MG63 (cell line): ENCODE measurements around the gene PCCB. TPM values are rescaled to one million over a fixed set of nuclear protein-coding genes. Genes with fewer than 3 reads are reported as not detected.
A peak's percentile ranks its signal among the peaks of the same experiment; 100 is the strongest.
"Not testable (repeated sequence)": the region's sequence is repeated elsewhere in the genome, so short reads cannot be mapped to it uniquely, and the experiment has no call there.

ENCODE experiments used
- DNase-seq: peaks from one replicate; pipeline ENCODE4 v3.0.0-alpha.2; 2020
- H3K27me3 ChIP-seq: fragments of 250-450 bp; sonication (Bioruptor Pico); 2 replicates; pipeline ENCODE4 v1.5.1; 2020; ENCODE audit warnings: mild to moderate bottlenecking, moderate library complexity
- H3K36me3 ChIP-seq: fragments of 250-450 bp; sonication (Bioruptor Pico); 2 replicates; pipeline ENCODE4 v1.5.1; 2020; ENCODE audit warnings: mild to moderate bottlenecking, moderate library complexity
- H3K4me3 ChIP-seq: fragments of 250-450 bp; sonication (Bioruptor Pico); 2 replicates; pipeline ENCODE4 v1.5.1; 2020; ENCODE audit warnings: mild to moderate bottlenecking, moderate library complexity
- H3K9me3 ChIP-seq: fragments of 250-450 bp; sonication (Bioruptor Pico); 2 replicates; pipeline ENCODE4 v1.5.1; 2020; ENCODE audit warnings: mild to moderate bottlenecking, moderate library complexity
- total RNA-seq: library from RNA; depleted of rRNA; stranded (reverse); fragments of >200 nt; shearing (Covaris generic); gene quantifications from 2 replicates; pipeline ENCODE4 v1.2.3, GENCODE V29; 2014; ENCODE audit warnings: low replicate concordance; rRNA removed

Gene PCCB
- total RNA-seq: 105 and 156 TPM in 2 replicates

DNA sequence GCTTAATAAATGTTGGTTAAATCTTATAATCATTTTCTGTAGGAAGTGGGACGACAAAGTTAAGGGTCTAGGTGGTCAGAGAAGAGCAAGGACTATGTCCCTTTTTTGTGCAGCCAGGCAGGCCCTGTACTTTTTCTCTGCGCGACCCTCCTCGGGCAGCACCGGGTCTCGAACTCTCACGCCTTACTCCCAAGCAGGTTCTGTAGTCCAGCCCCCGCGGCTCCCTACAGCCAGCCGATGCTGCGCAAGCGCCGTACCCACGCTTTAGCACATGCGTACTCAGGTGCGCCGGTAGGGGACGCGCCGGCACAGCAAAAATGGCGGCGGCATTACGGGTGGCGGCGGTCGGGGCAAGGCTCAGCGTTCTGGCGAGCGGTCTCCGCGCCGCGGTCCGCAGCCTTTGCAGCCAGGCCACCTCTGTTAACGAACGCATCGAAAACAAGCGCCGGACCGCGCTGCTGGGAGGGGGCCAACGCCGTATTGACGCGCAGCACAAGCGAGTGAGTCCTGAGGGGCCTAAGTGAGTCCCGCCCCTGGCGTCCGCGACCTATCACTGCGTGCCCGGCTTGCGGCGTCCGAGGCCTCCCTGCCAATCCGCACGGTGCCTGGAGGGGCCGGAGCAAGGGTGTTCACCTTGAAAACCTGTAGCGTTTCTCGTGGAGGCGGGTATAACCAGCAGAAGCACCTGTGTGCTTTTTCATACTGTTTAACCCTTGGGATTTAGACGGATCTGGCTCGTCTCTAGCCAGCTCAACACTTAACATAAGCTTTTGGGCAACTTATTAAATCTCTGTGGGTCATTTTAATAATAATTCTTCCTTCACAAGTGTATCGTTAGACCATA is at the start of gene PCCB:
PCCB (plus strand) TSS at position 282 of the 844 bp plus-strand sequence; CDS start at position 318, 36 bp downstream.
- Histone ChIP-seq H3K4me3 (peak within 1 kb of the TSS; percentile 60), H3K9me3 (no peaks in the 10 kb centered on the region), H3K27me3 (no peaks in the 10 kb centered on the region), H3K36me3 (no peaks in the 10 kb centered on the region; the same call in 1 of the 2 replicates)
- DNase-seq: peak; percentile 97

DNA sequence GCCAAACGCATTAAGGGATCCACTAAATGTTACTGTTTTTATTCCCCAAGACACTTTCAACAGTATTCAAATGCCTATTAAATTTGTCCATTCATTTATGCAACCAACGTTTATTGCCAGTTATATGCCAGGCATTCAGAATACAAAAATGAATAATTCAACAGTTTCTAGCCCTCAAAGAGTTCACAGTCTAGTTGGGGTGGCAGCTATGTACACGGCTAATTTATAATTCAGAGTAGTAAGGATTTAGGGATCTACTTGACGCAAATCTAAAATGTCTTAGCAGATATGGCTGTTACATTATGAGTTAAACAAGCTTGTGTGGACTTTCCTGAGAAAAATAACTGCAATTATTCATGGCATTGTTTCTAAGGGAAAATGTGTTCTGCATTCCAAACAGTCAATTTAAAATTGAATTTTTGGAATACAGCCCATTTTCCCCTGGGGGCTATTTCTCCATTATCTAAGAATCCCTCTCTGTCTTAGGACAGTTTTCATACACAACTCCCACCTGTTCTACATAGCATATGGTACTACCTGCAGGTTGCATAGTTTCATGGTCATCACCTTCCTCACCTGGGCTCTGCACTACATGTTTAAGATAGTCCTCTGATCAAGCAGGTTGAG is 42.5 kb upstream of the PCCB start:
- Histone ChIP-seq H3K9me3 (no peaks in the 10 kb centered on the region), H3K36me3 (no peaks in the 10 kb centered on the region), H3K27me3 (peaks cover 3% of the 10 kb centered on the region; the same call in 1 of the 2 replicates), H3K4me3 (no peak overlapping the region)
- no peak for DNase-seq

DNA sequence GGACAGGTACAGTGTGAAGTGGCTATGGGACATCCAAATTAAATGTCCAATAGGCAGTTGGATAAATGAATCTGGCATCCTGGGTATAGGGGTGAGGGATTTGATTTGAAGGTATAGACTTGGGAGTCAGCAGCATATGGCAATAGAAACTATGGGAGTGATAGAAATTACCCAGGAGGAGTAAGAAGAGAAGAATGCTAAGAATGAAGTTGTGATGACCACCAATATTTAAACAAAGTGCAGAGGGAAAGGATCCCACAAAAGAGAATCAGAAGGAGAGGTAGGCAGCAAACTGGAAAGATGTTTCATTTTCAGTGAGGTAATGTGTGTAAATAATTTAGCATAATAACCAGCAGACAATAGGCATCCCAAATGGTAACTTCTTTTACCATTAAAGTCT is 40.2 kb upstream of the PCCB start:
- Histone ChIP-seq H3K4me3 (no peak overlapping the region), H3K9me3 (no peaks in the 10 kb centered on the region), H3K36me3 (no peaks in the 10 kb centered on the region), H3K27me3 (peaks cover 3% of the 10 kb centered on the region; the same call in 1 of the 2 replicates)
- no peak for DNase-seq

DNA sequence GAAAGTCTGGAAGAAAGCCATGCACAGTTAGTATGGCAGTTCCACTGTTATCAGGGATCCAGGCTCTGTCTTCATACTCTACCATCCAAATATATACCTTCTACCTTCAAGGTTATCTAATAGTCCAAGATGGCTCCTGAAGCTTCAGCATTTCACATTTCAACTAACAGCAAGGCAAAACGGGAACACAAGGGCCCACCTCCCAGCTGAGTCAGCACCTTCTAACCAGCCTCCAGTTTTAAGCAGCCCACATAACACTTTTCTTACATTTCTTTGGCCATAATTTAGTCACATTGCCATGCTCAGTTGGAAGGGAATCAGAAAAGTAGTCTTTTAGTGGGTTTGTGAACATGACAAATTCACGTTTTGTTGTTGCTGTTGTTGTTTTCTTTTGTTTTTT is 38.6 kb upstream of the PCCB start:
- Histone ChIP-seq H3K27me3 (peaks cover 3% of the 10 kb centered on the region; the same call in 1 of the 2 replicates), H3K36me3 (no peaks in the 10 kb centered on the region), H3K9me3 (no peaks in the 10 kb centered on the region), H3K4me3 (no peak overlapping the region)
- DNase-seq: no peak

DNA sequence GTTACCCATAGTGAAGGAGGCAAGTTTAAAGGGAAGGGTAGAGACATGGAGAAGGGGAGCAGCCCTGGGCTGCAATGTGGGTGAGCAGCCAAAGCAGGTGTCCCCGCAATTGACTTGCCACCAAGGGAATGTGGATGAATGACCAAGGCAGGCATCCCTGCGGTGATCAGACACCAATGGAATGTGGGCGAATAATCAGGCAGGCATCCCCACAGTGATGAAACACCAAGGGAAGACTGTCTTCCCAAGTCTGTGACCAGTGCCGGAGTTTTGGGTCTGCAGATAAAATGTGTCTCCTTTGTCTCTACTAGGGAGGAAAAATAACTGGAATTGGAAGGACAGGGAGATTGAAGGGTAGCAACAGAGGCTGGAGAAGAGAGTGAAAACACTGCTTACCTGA is 27.4 kb upstream of the PCCB start:
- not testable (repeated sequence) for H3K27me3 ChIP-seq, H3K9me3 ChIP-seq, H3K36me3 ChIP-seq, H3K4me3 ChIP-seq
- DNase-seq: peak; percentile 10

DNA sequence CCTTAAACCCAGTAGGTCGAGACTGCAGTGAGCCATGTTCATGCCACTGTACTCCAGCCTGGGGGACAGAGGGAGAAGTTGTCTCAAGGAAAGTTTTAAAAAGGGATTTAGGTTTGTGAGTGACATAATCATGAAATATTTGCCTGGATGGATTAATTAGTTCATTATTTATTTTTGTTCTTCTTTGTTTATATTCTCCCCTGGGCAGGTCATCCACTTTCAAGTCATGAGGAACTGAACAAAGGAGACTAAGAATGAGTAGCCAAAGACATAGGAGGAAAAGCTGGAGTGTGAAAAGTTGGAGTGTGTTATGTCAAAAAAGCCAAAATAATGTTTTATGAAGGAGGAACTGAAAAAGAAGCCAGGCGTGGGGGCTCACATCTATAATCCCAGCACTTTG is 17.7 kb upstream of the PCCB start:
- Histone ChIP-seq H3K4me3 (no peak overlapping the region), H3K36me3 (no peaks in the 10 kb centered on the region), H3K27me3 (no peaks in the 10 kb centered on the region), H3K9me3 (peaks cover 2% of the 10 kb centered on the region; the same call in 1 of the 2 replicates)
- DNase-seq: no peak

DNA sequence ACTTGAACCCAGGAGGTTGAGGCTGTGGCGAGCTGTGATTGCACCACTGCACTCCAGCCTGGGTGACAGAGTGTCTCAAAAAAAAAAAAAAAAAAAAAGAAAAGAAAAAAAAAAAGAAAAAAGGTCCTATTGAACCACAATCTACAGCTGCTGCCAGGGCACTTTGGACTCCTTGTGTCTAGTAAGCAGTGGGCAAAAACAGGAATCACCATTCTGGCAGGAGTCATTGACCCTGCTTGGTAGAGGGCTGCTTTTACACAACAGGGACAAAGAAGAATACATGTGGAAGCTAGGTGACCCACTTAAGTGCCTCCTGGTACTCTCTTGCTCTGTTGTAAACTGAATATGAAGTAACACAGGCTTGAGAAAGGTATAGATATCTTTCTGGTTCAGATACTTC is 14.6 kb upstream of the PCCB start:
- H3K36me3 ChIP-seq: no peaks in the 10 kb centered on the region
- peaks cover 2% of the 10 kb centered on the region; the same call in 1 of the 2 replicates for H3K9me3 ChIP-seq
- 0 out of 2 replicates have a peak, but pooled peaks cover 3% of the 10 kb centered on the region for H3K27me3 ChIP-seq
- no peak overlapping the region for H3K4me3 ChIP-seq
- DNase-seq: no peak

DNA sequence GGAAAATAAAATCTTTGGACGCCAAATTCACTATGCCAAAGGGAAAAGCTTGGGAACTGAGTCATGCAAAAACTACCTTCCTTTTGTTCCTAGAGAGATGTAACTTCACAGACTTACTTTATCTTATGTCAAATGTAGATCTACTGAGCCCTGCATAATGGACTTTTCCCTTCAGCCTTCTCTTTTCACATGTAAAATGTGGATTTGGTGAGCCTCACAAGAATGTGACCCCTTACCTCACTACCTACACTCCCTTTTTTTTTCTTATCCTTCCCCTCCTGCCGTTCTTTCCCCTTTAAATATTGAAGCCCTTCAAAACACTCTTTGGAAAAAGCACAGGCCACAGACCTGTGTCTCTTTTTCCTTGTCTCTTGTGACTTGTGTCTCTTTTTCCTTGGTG is 14.0 kb upstream of the PCCB start:
- no peak for DNase-seq
- no peaks in the 10 kb centered on the region for H3K36me3 ChIP-seq
- 0 out of 2 replicates have a peak, but pooled peaks cover 6% of the 10 kb centered on the region for H3K27me3 ChIP-seq
- H3K4me3 ChIP-seq: no peak overlapping the region
- H3K9me3 ChIP-seq: peaks cover 2% of the 10 kb centered on the region; the same call in 1 of the 2 replicates

DNA sequence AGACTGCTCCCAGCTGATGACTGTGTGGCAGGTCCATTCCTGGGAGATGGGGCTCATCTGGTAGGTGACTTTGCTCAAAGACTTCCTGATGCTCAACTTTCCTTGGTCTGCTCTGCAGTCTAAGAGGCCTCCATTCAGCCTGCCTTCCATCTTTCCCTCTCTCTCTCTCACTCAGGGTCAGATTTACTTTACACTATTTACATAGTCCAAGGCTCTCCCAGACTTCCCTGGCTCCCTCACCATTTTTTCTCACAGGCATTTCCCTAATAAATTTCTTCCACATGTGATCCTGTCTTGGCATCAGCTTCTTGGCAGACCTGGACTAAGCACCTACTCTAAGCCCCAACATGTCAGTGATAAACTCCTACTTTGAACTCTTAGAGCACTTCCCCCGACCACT is 13.0 kb upstream of the PCCB start:
- DNase-seq: no peak
- Histone ChIP-seq H3K9me3 (no peaks in the 10 kb centered on the region), H3K36me3 (no peaks in the 10 kb centered on the region), H3K27me3 (0 out of 2 replicates have a peak, but pooled peaks cover 6% of the 10 kb centered on the region), H3K4me3 (no peak overlapping the region)

DNA sequence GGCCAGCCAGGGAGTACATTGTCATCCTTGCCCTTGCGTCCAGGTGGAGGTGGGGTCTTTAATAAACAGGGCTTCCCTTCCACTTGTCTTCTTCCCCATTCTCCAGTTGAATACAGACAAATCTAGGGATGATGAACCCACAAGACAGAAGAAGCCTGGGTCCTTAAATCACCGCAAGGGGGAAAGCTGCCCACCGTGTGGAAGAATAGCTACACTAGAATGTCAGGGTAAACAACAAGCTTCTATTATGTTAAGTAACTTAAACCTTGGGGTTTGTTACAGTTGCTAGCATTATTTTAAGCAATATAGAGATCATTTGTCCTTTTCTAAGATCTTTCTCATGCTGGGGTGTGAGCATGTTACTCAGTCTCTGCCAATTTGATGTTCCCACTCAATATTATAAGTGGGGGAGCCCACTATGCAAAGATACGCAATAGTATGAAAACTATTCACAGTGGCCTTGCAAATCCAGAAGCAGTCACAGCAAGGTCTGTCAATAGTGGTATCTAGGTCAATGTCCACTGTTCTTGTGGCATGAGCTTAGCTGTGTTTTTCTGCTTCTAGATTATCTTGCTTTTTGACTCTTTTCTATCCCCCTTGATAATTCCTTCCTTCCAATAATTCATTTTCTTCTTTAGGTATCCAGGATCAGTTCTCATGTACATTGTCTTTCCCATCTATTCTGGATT is 12.0 kb upstream of the PCCB start:
- H3K9me3 ChIP-seq: no peaks in the 10 kb centered on the region
- no peak overlapping the region for H3K4me3 ChIP-seq
- no peak for DNase-seq
- H3K27me3 ChIP-seq: 0 out of 2 replicates have a peak, but pooled peaks cover 6% of the 10 kb centered on the region
- no peaks in the 10 kb centered on the region for H3K36me3 ChIP-seq

DNA sequence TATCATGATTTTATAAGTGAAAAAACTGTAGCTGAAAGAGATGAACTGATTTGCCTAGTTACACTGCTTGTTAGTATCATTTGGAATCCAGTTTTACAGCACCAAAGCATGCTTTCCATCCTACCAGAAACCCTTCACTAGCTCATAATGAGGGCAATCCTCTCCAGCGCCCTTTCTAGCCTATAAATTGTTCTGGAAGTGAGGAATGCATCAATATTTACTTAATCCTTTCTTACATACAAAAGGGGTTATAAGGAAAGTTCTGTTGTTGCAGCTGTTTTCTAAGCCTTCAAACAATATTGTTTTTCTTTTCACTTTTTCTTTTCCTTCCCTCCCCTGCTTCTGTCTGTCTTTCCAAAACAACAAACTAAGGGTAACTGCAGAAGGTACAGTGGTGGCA is 11.0 kb upstream of the PCCB start:
- Histone ChIP-seq H3K27me3 (0 out of 2 replicates have a peak, but pooled peaks cover 6% of the 10 kb centered on the region), H3K4me3 (no peak overlapping the region), H3K36me3 (no peaks in the 10 kb centered on the region), H3K9me3 (no peaks in the 10 kb centered on the region)
- no peak for DNase-seq

DNA sequence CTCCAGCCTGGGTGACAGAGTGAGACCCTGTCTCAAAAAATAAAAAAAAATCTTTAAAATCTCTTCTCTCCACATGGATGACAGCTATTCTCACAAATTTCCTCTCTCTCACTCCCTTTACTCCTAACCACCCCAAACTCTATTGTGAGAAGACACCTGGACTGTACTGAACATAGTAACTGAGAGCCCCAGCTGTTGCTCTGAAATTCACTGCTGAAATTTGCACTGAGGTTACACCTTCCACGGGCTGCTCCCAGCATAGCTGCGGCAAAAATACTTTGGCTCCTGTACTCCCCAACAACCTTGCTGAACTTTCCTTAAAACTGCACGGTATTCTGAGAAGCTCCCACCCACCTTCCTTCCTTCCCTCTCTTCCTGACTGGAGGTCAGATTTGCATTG is 4.4 kb upstream of the PCCB start:
- Histone ChIP-seq H3K9me3 (no peaks in the 10 kb centered on the region), H3K4me3 (no peak overlapping the region), H3K27me3 (0 out of 2 replicates have a peak, but pooled peaks cover 3% of the 10 kb centered on the region), H3K36me3 (no peaks in the 10 kb centered on the region)
- no peak for DNase-seq

DNA sequence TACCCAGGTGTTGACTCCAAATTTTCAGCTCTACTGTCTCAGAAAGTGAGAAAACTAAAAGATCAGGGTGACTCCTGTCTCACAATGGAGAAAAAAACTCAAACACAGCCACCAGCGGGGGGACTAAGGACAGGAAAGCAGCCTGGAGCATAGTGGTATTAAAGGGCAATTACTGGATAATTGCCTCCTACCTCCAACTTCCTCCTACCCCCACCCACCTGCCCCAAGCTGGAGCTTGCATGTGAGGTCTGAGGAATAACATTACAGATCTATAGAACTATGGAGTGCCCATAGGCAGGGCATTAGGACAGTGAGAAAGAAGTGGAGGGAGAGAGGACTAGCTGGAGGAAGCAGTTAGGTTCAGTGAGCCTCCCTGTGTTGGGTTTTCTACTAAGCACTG is 2.7 kb upstream of the PCCB start:
- DNase-seq: no peak

DNA sequence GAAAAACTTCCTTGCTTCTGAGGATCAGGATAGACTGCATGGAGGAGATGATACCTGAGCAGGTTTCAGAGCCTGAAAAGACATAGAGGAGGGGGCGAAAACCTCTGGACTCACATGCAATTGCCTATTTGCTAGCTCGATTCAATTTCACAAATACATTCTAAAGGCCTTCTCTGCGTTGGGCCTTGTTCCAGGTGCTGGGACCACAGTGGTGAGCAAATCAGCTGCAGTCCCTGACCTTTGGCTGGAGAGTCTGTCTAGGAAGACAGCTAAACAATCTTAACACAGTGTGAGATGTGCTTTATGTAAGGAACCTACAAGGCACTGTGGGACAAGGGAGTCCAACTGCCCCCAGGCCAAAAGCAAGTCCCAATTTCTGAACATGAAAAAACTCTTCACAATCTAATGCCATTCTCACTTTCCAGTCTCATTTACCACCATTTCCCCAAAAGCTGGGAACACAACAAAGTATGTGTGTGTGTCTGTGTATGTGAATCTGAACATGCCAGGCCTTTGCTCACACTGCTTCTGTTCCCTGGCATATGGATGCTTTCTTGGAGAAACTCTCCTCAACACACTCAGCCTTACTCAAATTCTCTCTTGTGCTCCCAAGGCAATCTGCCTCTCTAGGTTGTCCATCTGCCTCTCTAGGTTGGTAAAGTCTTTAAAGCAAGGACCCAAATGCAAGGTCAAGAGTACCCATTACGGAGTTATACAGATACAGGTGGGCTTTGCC is 2.1 kb upstream of the PCCB start:
- no peaks in the 10 kb centered on the region for H3K36me3 ChIP-seq
- no peaks in the 10 kb centered on the region for H3K9me3 ChIP-seq
- H3K4me3 ChIP-seq: no peak overlapping the region
- no peaks in the 10 kb centered on the region for H3K27me3 ChIP-seq
- no peak for DNase-seq

More for the DNA sequence above, 2.7 kb upstream of the PCCB start:
- no peaks in the 10 kb centered on the region for H3K36me3 ChIP-seq
- H3K27me3 ChIP-seq: no peaks in the 10 kb centered on the region
- H3K4me3 ChIP-seq: no peak overlapping the region
- H3K9me3 ChIP-seq: no peaks in the 10 kb centered on the region

DNA sequence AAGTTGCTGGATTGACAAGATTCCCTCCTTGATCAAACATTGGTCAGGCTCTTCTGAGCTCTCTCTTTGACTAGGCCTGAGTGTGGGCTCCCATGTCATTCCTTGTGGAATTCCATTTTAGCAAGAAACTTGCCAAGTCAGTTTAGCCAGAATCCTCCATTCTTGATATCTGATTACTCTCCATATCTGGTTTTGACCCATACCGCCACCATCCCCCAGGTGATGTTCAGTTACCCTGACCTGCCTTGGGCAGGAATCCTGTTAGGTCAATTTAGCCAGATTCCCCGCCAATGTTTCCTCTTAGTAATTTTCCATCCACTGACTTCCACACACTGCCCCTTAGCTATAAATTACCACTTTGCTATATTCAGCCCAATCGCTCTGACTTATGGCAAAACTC is 1.0 kb upstream of the PCCB start:
- no peaks in the 10 kb centered on the region for H3K27me3 ChIP-seq
- no peaks in the 10 kb centered on the region for H3K9me3 ChIP-seq
- H3K36me3 ChIP-seq: no peaks in the 10 kb centered on the region; the same call in 1 of the 2 replicates

DNA sequence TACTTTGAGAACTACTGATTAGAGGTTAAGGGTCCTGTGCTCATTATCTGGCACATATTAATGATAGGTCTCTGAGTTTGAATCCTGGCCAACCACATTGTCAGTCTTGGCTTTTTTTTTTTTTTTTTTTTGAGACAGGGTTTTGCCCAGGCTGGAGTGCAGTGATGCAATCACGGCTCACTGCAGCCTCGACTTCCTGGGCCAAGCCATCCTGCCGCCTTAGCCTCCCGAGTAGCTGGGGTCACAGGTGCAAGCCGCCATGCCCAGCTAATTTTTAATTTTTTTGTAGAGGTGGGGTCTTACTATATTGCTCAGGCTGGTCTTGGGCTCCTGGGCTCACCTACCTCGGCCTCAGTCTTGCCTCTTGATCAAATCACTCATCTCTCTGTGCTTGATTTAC is 547 bp upstream of the PCCB start:
- Histone ChIP-seq H3K27me3 (no peaks in the 10 kb centered on the region), H3K4me3 (peak overlapping the region; percentile 60), H3K9me3 (no peaks in the 10 kb centered on the region), H3K36me3 (no peaks in the 10 kb centered on the region; the same call in 1 of the 2 replicates)
- peak; percentile 19 for DNase-seq

More for the DNA sequence above, 1.0 kb upstream of the PCCB start:
- DNase-seq: no peak
- H3K4me3 ChIP-seq: no peak overlapping the region
